Epithelial cell of proximal tubule (primary cell): ENCODE measurements around the gene PDLIM5. TPM values are rescaled to one million over a fixed set of nuclear protein-coding genes. Genes with fewer than 3 reads are reported as not detected.
"Not testable (repeated sequence)": the region's sequence is repeated elsewhere in the genome, so short reads cannot be mapped to it uniquely, and the experiment has no call there.

ENCODE experiments used
- DNase-seq: peaks from one replicate; pipeline ENCODE4 v3.0.0-alpha.2; 2011; ENCODE audit warnings: low read depth
- H3K4me3 ChIP-seq: 2 replicates; pipeline ENCODE4 v1.5.1; 2011; ENCODE audit warnings: low read depth, mild to moderate bottlenecking, low read length
- total RNA-seq: library from RNA; depleted of rRNA; stranded (reverse); fragments of >200 nt; gene quantifications from 2 replicates; pipeline ENCODE4 v1.2.3, GENCODE V29; 2015
- TF ChIP-seq, protein P1 (sequence below): conservative IDR thresholded peaks from 2 replicates; pipeline ENCODE4 v1.5.1; 2012; ENCODE audit warnings: low read depth, mild to moderate bottlenecking, low read length

The PDLIM5 gene
- total RNA-seq, 1 donor from 2014 or later, result 48.8 TPM

- DNase-seq, result no peak
- TF ChIP-seq, protein P1, sequence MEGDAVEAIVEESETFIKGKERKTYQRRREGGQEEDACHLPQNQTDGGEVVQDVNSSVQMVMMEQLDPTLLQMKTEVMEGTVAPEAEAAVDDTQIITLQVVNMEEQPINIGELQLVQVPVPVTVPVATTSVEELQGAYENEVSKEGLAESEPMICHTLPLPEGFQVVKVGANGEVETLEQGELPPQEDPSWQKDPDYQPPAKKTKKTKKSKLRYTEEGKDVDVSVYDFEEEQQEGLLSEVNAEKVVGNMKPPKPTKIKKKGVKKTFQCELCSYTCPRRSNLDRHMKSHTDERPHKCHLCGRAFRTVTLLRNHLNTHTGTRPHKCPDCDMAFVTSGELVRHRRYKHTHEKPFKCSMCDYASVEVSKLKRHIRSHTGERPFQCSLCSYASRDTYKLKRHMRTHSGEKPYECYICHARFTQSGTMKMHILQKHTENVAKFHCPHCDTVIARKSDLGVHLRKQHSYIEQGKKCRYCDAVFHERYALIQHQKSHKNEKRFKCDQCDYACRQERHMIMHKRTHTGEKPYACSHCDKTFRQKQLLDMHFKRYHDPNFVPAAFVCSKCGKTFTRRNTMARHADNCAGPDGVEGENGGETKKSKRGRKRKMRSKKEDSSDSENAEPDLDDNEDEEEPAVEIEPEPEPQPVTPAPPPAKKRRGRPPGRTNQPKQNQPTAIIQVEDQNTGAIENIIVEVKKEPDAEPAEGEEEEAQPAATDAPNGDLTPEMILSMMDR, result no peak
- H3K4me3 ChIP-seq, result no peak overlapping the region
Observed at GRCh38 chr4:94504545-94504944, 52.8 kb downstream of the PDLIM5 start.

DNA sequence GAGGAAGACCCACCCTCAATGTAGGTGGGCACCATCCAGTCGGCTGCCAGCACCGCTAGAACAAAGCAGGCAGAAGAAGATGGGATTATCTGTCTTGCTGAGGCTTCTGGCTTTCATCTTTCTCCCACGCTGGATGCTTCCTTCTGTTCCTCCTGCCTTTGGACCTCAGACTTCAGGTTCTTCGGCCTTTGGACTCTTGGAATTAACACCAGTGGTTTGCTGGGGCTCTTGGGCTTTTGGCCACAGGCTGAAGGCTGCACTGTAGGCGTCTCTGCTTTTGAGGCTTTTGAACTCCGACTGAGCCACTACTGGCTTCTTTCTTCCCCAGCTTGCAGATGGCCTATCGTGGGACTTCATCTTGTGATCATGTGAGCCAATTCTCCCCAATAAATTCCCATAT is 55.1 kb downstream of the PDLIM5 start:
- TF ChIP-seq, protein P1, result no peak
- no peak overlapping the region for H3K4me3 ChIP-seq
- no peak for DNase-seq

GRCh38 chr4:94507281-94507680 is 55.5 kb downstream of the PDLIM5 start:
- H3K4me3 ChIP-seq, result no peak overlapping the region
- no peak for DNase-seq
- TF ChIP-seq, protein P1, result no peak

DNA sequence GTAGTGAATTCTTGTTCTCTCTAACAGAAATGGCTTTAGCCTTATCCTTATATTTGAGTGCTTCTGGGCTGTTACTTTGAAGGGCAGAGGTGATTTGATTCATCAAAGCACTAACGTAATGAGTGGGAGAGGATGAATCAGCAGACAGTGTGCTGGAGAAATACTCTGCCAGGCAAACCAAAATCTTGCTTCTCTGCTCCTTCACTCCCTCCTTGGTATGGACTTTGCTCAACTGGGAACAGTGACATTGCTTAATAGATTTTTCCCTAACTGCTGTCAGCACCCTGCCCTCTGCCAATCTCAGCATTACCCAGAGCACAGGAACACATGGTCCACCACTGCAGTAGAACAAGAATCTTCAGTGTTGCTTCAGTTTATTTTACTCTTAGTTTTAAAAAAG is 56.0 kb downstream of the PDLIM5 start:
- peak; percentile 78 for DNase-seq
- H3K4me3 ChIP-seq, result no peak overlapping the region
- TF ChIP-seq, protein P1, result no peak

GRCh38 chr4:94508296-94508695 is 56.6 kb downstream of the PDLIM5 start:
- no peak overlapping the region for H3K4me3 ChIP-seq
- TF ChIP-seq, protein P1, result no peak
- no peak for DNase-seq

- TF ChIP-seq, protein P1, result no peak
- H3K4me3 ChIP-seq, result no peak overlapping the region
- no peak for DNase-seq
Observed at GRCh38 chr4:94508806-94509205, 57.1 kb downstream of the PDLIM5 start.

- H3K4me3 ChIP-seq, result no peak overlapping the region
- no peak for DNase-seq
- TF ChIP-seq, protein P1, result no peak
Observed at GRCh38 chr4:94511591-94511990, 59.8 kb downstream of the PDLIM5 start.

- not testable (repeated sequence) for DNase-seq, H3K4me3 ChIP-seq
Observed at GRCh38 chr4:94513532-94513931, 61.8 kb downstream of the PDLIM5 start.
